Right lobe of liver (tissue), 6 donors: ENCODE data around the gene DDX20. TPM values are rescaled to one million over a fixed set of nuclear protein-coding genes. Genes with fewer than 3 reads are reported as not detected.
"Not testable (repeated sequence)": the region's sequence is repeated elsewhere in the genome, so short reads cannot be mapped to it uniquely, and the experiment has no call there.

Experiments used
- ATAC-seq, 4 donors: fragments of 200-7000 bp; cut with Tn5 transposase; one replicate each; pipeline ENCODE4 v1.9.1; 2020; ENCODE audit warnings: mild to moderate bottlenecking in 4 of 4, moderate library complexity in 4 of 4
- DNase-seq, 3 donors: peaks; one replicate each; pipeline ENCODE4 v3.0.0-alpha.2; 2020
- H3K27ac ChIP-seq, 3 donors: fragments of 200-600 bp; one replicate each; pipeline ENCODE4 v1.8.0; 2022
- H3K27me3 ChIP-seq, 2 donors: fragments of 200-600 bp; one replicate each; pipeline ENCODE4 v1.8.0; 2022
- H3K36me3 ChIP-seq, 4 donors: fragments of 200-600 bp; sonication (generic) in 1 of 4; one replicate each; pipeline versions ENCODE4 v1.5.1 to v1.8.0; 2017 to 2022; ENCODE audit warnings: control low read depth in 1 of 4
- H3K4me1 ChIP-seq, 4 donors: fragments of 200-600 bp; sonication (generic) in 1 of 4; one replicate each; pipeline versions ENCODE4 v1.5.1 to v1.8.0; 2017 to 2022; ENCODE audit warnings: control low read depth in 1 of 4
- H3K4me3 ChIP-seq, 3 donors: fragments of 200-600 bp; one replicate each; pipeline ENCODE4 v1.8.0; 2022
- H3K9me3 ChIP-seq, 4 donors: fragments of 200-600 bp; sonication (generic) in 1 of 4; one replicate each; pipeline versions ENCODE4 v1.5.1 to v1.8.0; 2017 to 2022; ENCODE audit warnings: control low read depth in 1 of 4
- POLR2A ChIP-seq: fragments of 450-650 bp; IDR thresholded peaks from one replicate; pipeline ENCODE4 v1.6.1; 2017; ENCODE audit warnings: antibody characterized with exemption, mild to moderate bottlenecking
- WGBS: methylation state at CpG from one replicate; pipeline ENCODE4 v1.1.6; 2018; ENCODE audit warnings: low coverage, low lambda C conversion rate; ENCODE audit not compliant: insufficient coverage; ENCODE audit errors: missing lambda C conversion rate; 5-methylcytosine and 5-hydroxymethylcytosine counted together
- intact Hi-C, 2 donors: fragments of 100-400 bp; cut with DNase I; formaldehyde crosslinking; loops; one replicate each; pipeline versions ENCODE4 v1.11.2 to v1.14.1; 2022
- total RNA-seq, 6 experiments: library from RNA; depleted of rRNA in 2 of 6; stranded (reverse); fragments of >200 nt in 2 of 6; fragmentation: NEBNext Ultra II Directional in 3 of 6; extraction: Animal tissue kit (Norgen Biotek cat#: 25700) in 3 of 6; gene quantifications; one replicate each; pipeline versions ENCODE4 v1.1.0 to v1.2.4, GENCODE V29; 2016 to 2023
- TF ChIP-seq, protein P1 (sequence below), 4 donors: fragments of 200-600 bp in 3 of 4; fragments of 450-650 bp in 1 of 4; IDR thresholded peaks; one replicate each; pipeline versions ENCODE4 v1.5.1 to v1.8.0; 2016 to 2022; ENCODE audit warnings: antibody characterized with exemption in 4 of 4, mild to moderate bottlenecking in 2 of 4
- donor health status: DM: no; HTN: yes; CAD: no.
- donor health status: DM: no; HTN: no; CAD: no.
- donor health status: DM: no; HTN: no; CAD: no.
- donor health status: DM: no; HTN: yes; CAD: no.
- donor health status: DM: no; HTN: yes; CAD: no.

Gene DDX20
- total RNA-seq, 6 experiments from 2014 or later = 3.9 to 11.6 (median 5.1) TPM

DNA sequence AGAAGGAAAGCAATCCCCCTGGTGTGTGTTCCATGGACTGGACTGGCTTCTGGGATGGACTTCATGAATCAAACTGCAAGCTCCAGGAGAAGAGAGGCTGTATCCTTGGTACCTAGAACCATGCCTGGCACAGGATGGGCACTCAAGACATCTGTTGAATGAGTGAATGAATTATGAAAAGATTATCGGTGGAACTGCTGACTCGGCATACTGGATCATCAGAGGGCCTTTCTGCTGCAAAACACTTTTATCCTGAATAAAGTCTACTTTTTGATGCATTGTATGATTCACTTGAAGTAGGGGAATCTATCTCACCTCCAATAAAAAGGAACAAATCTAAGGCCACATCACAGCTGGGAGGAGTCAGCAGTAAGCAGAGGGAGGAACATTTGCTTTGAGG, 42.9 kb downstream of the DDX20 start:
- no peak for ATAC-seq
- Histone ChIP-seq H3K27ac (no peak overlapping the region), H3K9me3 (no peaks in the 10 kb centered on the region), H3K27me3 (no peaks in the 10 kb centered on the region), H3K4me1 (no peaks in the 10 kb centered on the region), H3K4me3 (no peak overlapping the region), H3K36me3 (no peaks in the 10 kb centered on the region)
- WGBS = 93% methylated on average over 2 of the region's 2 CpGs
- DNase-seq = no peak
- TF ChIP-seq, protein P1, sequence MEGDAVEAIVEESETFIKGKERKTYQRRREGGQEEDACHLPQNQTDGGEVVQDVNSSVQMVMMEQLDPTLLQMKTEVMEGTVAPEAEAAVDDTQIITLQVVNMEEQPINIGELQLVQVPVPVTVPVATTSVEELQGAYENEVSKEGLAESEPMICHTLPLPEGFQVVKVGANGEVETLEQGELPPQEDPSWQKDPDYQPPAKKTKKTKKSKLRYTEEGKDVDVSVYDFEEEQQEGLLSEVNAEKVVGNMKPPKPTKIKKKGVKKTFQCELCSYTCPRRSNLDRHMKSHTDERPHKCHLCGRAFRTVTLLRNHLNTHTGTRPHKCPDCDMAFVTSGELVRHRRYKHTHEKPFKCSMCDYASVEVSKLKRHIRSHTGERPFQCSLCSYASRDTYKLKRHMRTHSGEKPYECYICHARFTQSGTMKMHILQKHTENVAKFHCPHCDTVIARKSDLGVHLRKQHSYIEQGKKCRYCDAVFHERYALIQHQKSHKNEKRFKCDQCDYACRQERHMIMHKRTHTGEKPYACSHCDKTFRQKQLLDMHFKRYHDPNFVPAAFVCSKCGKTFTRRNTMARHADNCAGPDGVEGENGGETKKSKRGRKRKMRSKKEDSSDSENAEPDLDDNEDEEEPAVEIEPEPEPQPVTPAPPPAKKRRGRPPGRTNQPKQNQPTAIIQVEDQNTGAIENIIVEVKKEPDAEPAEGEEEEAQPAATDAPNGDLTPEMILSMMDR (IDR thresholded peaks at IDR 0.05) = no peak
- no peak for TF ChIP-seq POLR2A
- intact Hi-C loops = loop anchor here in 1 of 2 donors (10.0 kb wide), 1 partner anchor 536 kb away; no protein-coding TSS in a partner anchor

DNA sequence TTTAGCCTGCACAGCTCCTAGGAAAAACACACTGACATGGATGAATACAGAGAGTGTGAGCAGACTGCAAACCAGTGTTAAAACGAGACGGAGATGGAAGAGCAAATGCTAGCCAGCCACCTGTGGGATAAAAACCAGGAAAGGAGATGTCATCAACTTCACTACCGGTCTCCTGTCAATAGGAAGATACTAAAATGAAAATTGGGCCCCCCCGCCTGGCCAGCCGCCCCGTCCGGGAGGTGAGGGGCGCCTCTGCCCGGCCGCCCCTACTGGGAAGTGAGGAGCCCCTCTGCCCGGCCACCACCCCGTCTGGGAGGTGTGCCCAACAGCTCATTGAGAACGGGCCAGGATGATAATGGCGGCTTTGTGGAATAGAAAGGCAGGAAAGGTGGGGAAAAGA, 44.0 kb downstream of the DDX20 start:
- not testable (repeated sequence) for DNase-seq, H3K27ac ChIP-seq, ATAC-seq, H3K4me1 ChIP-seq, H3K27me3 ChIP-seq, H3K4me3 ChIP-seq, H3K9me3 ChIP-seq, H3K36me3 ChIP-seq
- intact Hi-C loops = loop anchor here in 1 of 2 donors (10.0 kb wide), 1 partner anchor 535 kb away; no protein-coding TSS in a partner anchor
- WGBS = 88% methylated on average over 3 of the region's 14 CpGs

DNA sequence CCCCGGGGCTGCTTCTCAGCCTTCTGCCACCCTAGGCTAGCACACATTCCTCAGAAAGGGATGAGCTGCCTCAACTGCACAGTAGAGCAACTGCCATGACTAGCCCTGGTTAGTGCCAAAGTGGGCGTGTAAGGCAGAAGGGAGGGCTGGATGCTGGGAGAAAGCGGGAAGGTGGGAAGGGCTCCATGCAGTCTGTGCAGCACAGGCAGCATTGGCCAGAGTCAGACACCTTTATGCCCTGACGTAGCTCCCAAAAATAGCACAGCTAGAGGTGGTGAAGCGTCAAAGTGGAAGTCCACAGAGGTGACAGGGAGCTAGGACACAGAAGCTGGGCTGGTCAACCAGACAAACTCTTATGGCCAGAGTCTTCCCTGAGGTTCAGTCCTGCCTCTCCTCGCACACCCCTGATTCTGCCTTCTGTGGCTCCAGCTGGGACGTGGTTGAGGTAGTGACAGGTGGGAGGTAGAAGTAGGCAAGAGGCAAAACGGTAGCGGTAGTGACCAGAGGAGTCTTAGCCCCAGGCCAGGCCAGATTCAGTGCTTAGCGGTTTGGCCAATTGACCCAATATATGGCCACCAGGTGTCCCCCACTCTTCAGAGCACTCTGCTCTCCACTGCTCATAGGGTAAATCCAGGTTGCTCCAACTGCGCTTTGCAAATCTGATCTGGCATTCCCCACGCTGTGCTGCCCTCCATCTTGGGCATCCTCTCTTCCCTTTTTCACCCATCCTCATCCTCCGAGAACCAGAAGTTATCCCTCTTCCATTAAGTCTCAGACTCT, 45.6 kb downstream of the DDX20 start:
- Histone ChIP-seq H3K27ac (no peak overlapping the region), H3K4me1 (no peaks in the 10 kb centered on the region), H3K4me3 (no peak overlapping the region), H3K9me3 (no peaks in the 10 kb centered on the region), H3K36me3 (no peaks in the 10 kb centered on the region), H3K27me3 (no peaks in the 10 kb centered on the region)
- WGBS = 85% methylated on average over 5 of the region's 13 CpGs
- no peak for DNase-seq
- TF ChIP-seq, protein P1 (IDR thresholded peaks at IDR 0.05) = peak in 2 of 4 donors; percentile 24 to 29
- TF ChIP-seq POLR2A = no peak
- intact Hi-C loops = no loop called here
- peak in 3 of 4 donors; percentile 45 to 76 (median 57) for ATAC-seq

DNA sequence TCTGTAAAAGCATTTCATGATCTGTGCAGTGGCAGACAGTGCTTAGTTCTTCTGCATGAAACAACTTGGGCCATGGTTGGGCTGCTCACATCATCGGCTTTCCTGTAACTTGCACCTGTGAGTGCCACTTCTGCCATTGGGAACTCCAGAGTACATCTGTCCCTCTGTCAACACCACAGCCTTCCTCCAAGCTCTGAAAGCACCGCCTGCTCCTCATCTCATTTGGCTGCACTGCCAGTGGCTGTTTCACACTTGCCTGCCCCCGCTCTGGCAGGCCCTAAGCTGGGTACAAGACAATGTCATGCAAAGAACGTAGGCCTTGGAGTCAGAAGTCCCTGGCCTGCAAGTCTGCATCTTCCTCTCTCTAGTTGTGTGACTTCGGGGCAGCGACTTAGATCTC, 46.4 kb downstream of the DDX20 start:
- Histone ChIP-seq H3K4me3 (no peak overlapping the region), H3K9me3 (no peaks in the 10 kb centered on the region), H3K27me3 (no peaks in the 10 kb centered on the region), H3K36me3 (no peaks in the 10 kb centered on the region), H3K27ac (no peak overlapping the region), H3K4me1 (no peaks in the 10 kb centered on the region)
- no peak for ATAC-seq
- intact Hi-C loops = no loop called here
- WGBS = 90% methylated on average over 5 of the region's 6 CpGs
- no peak for DNase-seq
- TF ChIP-seq, protein P1 (IDR thresholded peaks at IDR 0.05) = no peak
- TF ChIP-seq POLR2A = no peak

DNA sequence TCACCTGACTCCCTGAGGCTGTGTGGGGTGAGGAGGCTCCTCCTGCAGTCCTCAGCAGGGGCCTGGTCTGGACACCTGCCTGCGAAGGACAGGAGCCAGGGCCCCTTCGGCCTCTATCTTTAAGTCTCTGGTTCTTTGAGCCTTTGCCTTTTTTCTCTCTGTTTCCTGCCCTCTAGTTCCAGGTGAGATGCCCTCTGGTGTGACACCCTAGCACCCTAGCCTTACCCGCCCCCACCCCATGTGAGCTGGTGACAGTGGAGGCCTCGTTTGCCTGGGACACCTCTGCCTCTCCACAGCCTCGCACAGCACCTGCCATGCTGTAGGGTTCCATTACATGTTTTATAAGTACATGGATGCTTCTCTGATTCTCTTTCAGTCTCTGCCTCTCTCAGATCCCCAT, 47.3 kb downstream of the DDX20 start:
- Histone ChIP-seq H3K27ac (no peak overlapping the region), H3K4me3 (no peak overlapping the region), H3K36me3 (no peaks in the 10 kb centered on the region), H3K27me3 (no peaks in the 10 kb centered on the region), H3K9me3 (no peaks in the 10 kb centered on the region), H3K4me1 (no peaks in the 10 kb centered on the region)
- no peak for DNase-seq
- ATAC-seq = no peak
- WGBS = 76% methylated on average over 2 of the region's 5 CpGs
- TF ChIP-seq, protein P1 (IDR thresholded peaks at IDR 0.05) = no peak
- TF ChIP-seq POLR2A = no peak
- intact Hi-C loops = no loop called here
